ENCODE data around the gene DGKB.

DNA sequence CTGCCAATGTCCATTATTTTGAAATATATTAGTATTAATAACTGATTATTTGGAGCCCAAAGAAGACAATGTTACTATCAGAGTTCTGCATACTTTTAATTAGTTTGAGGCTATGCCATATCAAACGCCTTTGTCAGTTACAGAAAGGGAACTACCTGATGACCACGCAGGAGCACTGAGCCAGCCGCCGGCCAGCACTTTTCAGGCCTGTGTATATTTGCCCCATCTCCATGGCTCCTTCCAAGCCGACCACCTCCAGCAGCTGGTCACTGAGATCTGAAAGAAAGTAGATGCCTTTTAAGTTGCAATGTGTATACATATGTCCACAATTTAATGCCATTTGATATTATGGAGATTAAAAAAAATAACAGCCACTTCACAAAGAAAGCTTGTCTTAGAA is 724.7 kb downstream of the DGKB start:
- TF ChIP-seq POLR2AphosphoS5 (IDR thresholded peaks at IDR 0.05) (no peak), CTCF (IDR thresholded peaks at IDR 0.05) (no peak)

Data from sigmoid colon (tissue), 4 donors.